Muscle layer of duodenum (tissue), 2 donors: ENCODE results near the gene ARID5B.

Source experiments
- H3K27ac ChIP-seq: one replicate; pipeline ENCODE4 v1.7.0; 2013; ENCODE audit warnings: mild to moderate bottlenecking, low read length
- H3K27me3 ChIP-seq: one replicate; pipeline ENCODE4 v1.7.0; 2013; ENCODE audit warnings: low read depth, mild to moderate bottlenecking, control low read depth, low read length
- H3K36me3 ChIP-seq, 2 donors: one replicate each; pipeline ENCODE4 v1.7.0; 2013; ENCODE audit warnings: low read length in 2 of 2, control low read depth in 1 of 2, mild to moderate bottlenecking in 1 of 2; ENCODE audit not compliant: insufficient read depth in 2 of 2, control insufficient read depth in 1 of 2
- H3K4me1 ChIP-seq, 2 donors: one replicate each; pipeline ENCODE4 v1.7.0; 2013; ENCODE audit warnings: low read length in 2 of 2, mild to moderate bottlenecking in 2 of 2, control low read depth in 1 of 2, moderate library complexity in 1 of 2; ENCODE audit not compliant: insufficient read depth in 2 of 2, control insufficient read depth in 1 of 2
- H3K4me3 ChIP-seq, 2 donors: one replicate each; pipeline ENCODE4 v1.7.0; 2013; ENCODE audit warnings: low read length in 2 of 2, low read depth in 1 of 2, mild to moderate bottlenecking in 1 of 2
- H3K9me3 ChIP-seq, 2 donors: one replicate each; pipeline ENCODE4 v1.7.0; 2013; ENCODE audit warnings: low read length in 2 of 2, control low read depth in 1 of 2, mild to moderate bottlenecking in 1 of 2; ENCODE audit not compliant: control insufficient read depth in 1 of 2
- donor health status: healthy.

ARID5B gene

GRCh38 chr10:61869041-61869675, 32.3 kb upstream of the ARID5B start:
- peak overlapping the region; percentile 9 to 17 for H3K4me3 ChIP-seq
- H3K4me1 ChIP-seq, result peaks cover 4 to 13% of the 10 kb centered on the region in 2 donors
- no peaks in the 10 kb centered on the region for H3K9me3 ChIP-seq
- H3K27me3 ChIP-seq, result no peaks in the 10 kb centered on the region
- no peaks in the 10 kb centered on the region for H3K36me3 ChIP-seq
- no peak overlapping the region for H3K27ac ChIP-seq

DNA sequence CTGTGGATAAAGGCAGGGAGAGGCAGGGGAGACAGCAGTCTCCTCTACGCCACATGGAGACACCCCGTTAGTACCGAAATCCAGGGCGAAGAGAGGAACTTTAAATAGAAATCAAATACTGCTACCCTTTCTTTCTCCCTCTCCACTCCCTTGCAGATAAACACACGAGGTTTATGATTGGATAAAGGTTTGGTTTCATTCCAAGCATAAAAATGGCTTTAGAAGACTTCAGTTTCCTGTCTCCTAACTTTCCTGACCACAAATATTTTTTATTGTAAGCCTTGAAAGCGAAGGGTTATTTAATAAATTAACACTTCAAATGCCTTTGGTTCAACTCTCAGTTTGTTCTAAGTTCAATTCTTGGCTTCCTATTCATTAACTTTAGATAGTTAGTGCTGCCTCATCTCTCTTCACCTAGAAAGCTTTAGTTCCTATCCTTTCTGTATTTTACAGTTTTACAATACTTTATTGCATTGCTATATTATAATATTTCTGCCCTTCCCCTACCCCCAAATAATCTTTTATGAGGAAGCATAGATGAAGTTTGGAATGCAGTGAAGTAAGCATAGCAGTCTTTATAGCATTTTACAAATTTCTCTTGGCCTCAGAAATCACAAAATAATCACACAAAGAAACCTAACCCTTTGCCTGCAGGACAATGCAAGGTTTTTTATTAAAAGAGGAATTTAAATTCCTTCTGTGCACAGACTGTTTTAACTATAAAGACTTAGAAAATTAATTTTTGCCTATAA, 31.5 kb upstream of the ARID5B start:
- H3K4me1 ChIP-seq, result peaks cover 4 to 13% of the 10 kb centered on the region in 2 donors
- no peaks in the 10 kb centered on the region for H3K9me3 ChIP-seq
- peak overlapping the region; percentile 9 to 17 for H3K4me3 ChIP-seq
- H3K36me3 ChIP-seq, result no peaks in the 10 kb centered on the region
- H3K27ac ChIP-seq, result no peak overlapping the region
- no peaks in the 10 kb centered on the region for H3K27me3 ChIP-seq

- no peak overlapping the region for H3K27ac ChIP-seq
Measured at GRCh38 chr10:61870526-61870895, 31.0 kb upstream of the ARID5B start.

GRCh38 chr10:61871487-61871886, 30.0 kb upstream of the ARID5B start:
- H3K36me3 ChIP-seq, result no peaks in the 10 kb centered on the region
- no peak overlapping the region for H3K4me3 ChIP-seq
- H3K27ac ChIP-seq, result no peak overlapping the region
- no peaks in the 10 kb centered on the region for H3K27me3 ChIP-seq
- H3K9me3 ChIP-seq, result no peaks in the 10 kb centered on the region
- H3K4me1 ChIP-seq, result peaks cover 4 to 13% of the 10 kb centered on the region in 2 donors

More at GRCh38 chr10:61870526-61870895, 31.0 kb upstream of the ARID5B start:
- H3K9me3 ChIP-seq, result no peaks in the 10 kb centered on the region
- H3K27me3 ChIP-seq, result no peaks in the 10 kb centered on the region
- H3K4me3 ChIP-seq, result no peak overlapping the region
- no peaks in the 10 kb centered on the region for H3K36me3 ChIP-seq
- H3K4me1 ChIP-seq, result peaks cover 4 to 13% of the 10 kb centered on the region in 2 donors

DNA sequence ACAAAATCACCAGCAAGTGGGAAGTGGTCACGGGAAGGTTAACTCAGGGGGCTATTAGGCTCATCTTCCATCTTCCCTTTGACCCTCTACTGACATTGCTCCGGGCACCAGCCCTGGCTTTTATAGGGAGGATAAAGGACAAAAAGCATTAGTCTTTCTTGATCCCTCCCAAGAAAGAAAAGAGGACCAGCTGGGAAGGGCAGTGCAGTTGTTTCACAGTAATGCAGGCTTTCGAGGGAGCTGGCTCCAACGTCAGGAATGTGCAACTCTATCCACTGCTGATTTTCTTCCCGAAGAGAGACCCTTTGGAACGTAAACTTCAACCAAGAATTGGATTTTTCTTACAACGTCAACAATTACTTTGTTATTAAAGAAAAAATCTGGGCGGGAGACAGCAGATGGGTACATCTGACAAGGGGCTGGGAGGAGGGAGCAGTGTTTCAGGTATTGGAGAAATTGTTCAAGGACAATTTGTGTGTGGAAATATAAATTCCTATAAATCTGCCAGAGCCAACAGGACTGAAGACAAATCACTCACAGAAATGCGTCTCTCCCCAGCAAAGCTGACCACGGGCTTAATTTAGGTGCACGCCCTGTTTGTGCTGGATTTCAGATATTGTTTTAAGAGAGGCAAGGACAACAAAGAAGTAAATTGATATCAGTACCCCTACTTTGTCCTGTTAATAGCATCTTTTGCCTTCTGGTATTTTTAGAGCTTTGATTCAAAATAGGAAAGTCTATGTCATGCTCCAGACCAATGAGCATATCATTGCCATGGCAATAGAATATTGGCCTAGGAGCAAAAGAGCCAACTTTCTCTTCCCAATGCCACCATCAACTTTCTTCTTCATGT, 23.4 kb upstream of the ARID5B start:
- no peaks in the 10 kb centered on the region for H3K9me3 ChIP-seq
- H3K4me3 ChIP-seq, result no peak overlapping the region
- H3K36me3 ChIP-seq, result no peaks in the 10 kb centered on the region
- no peaks in the 10 kb centered on the region for H3K27me3 ChIP-seq
- no peaks in the 10 kb centered on the region for H3K4me1 ChIP-seq
- H3K27ac ChIP-seq, result no peak overlapping the region

- Histone ChIP-seq H3K27ac (no peak overlapping the region), H3K36me3 (no peaks in the 10 kb centered on the region), H3K4me1 (no peaks in the 10 kb centered on the region), H3K9me3 (no peaks in the 10 kb centered on the region), H3K27me3 (no peaks in the 10 kb centered on the region), H3K4me3 (no peak overlapping the region)
Measured at GRCh38 chr10:61878740-61879068, 22.8 kb upstream of the ARID5B start.

GRCh38 chr10:61882621-61883370, 18.7 kb upstream of the ARID5B start:
- Histone ChIP-seq H3K4me1 (no peaks in the 10 kb centered on the region), H3K27ac (no peak overlapping the region), H3K4me3 (no peak overlapping the region), H3K27me3 (no peaks in the 10 kb centered on the region), H3K36me3 (no peaks in the 10 kb centered on the region), H3K9me3 (no peaks in the 10 kb centered on the region)

GRCh38 chr10:61883371-61884025, 18.0 kb upstream of the ARID5B start:
- Histone ChIP-seq H3K4me3 (no peak overlapping the region), H3K9me3 (no peaks in the 10 kb centered on the region), H3K27me3 (no peaks in the 10 kb centered on the region), H3K36me3 (no peaks in the 10 kb centered on the region), H3K27ac (no peak overlapping the region), H3K4me1 (no peaks in the 10 kb centered on the region)

- Histone ChIP-seq H3K27me3 (no peaks in the 10 kb centered on the region), H3K36me3 (no peaks in the 10 kb centered on the region), H3K4me3 (no peak overlapping the region), H3K4me1 (no peaks in the 10 kb centered on the region), H3K27ac (no peak overlapping the region), H3K9me3 (no peaks in the 10 kb centered on the region)
Measured at GRCh38 chr10:61887772-61888171, 13.7 kb upstream of the ARID5B start.

- Histone ChIP-seq H3K27ac (no peak overlapping the region), H3K4me3 (no peak overlapping the region), H3K27me3 (no peaks in the 10 kb centered on the region), H3K36me3 (no peaks in the 10 kb centered on the region), H3K9me3 (no peaks in the 10 kb centered on the region), H3K4me1 (no peaks in the 10 kb centered on the region)
Measured at GRCh38 chr10:61888744-61889143, 12.8 kb upstream of the ARID5B start.
